Retinal pigment epithelial cell (primary cell): ENCODE results near the gene KRTDAP.
"Not testable (repeated sequence)": the region's sequence is repeated elsewhere in the genome, so short reads cannot be mapped to it uniquely, and the experiment has no call there.

Experiments
- DNase-seq: peaks from one replicate; pipeline ENCODE4 v3.0.0-alpha.2; 2010; ENCODE audit warnings: low read depth
- H3K4me3 ChIP-seq: 2 replicates; pipeline ENCODE4 v1.5.1; 2011; ENCODE audit warnings: mild to moderate bottlenecking, low read length, control low read depth, moderate library complexity
- CTCF ChIP-seq: conservative IDR thresholded peaks from 2 replicates; pipeline ENCODE4 v1.5.1; 2011; ENCODE audit warnings: low read depth, low read length, control low read depth, inconsistent platforms

The KRTDAP gene

GRCh38 chr19:35471946-35472345 lies 18.3 kb downstream of the KRTDAP start:
- no peak for DNase-seq
- H3K4me3 ChIP-seq: no peak overlapping the region
- no peak for TF ChIP-seq CTCF

GRCh38 chr19:35471075-35471474 lies 19.2 kb downstream of the KRTDAP start:
- DNase-seq, H3K4me3 ChIP-seq: not testable (repeated sequence)

GRCh38 chr19:35470128-35470527 lies 20.1 kb downstream of the KRTDAP start:
- TF ChIP-seq CTCF: no peak
- DNase-seq: no peak
- no peak overlapping the region for H3K4me3 ChIP-seq

- peak; percentile 69 for TF ChIP-seq CTCF
- H3K4me3 ChIP-seq: no peak overlapping the region
- no peak for DNase-seq
Measured at GRCh38 chr19:35468637-35469036, 21.6 kb downstream of the KRTDAP start.

- no peak for TF ChIP-seq CTCF
- H3K4me3 ChIP-seq: no peak overlapping the region
- DNase-seq: no peak
Measured at GRCh38 chr19:35466259-35466658, 24.0 kb downstream of the KRTDAP start.

DNA sequence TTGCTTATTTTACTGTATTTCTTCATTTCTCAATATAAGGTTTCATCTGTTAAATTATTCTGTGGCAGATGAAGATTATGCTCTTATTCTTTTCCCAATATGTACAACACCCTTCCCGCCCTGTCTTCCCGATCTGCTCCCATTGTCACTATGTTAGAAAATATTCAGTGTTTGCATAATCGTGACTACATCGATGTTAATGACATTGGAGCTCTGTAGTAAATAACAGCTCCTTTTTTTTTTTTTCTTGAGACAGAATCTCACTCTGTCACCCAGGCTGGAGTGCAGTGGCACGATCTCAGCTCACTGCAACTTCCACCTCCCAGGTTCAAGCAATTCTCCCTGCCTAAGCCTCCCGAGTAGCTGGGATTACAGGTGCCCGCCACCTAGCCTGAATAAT lies 27.3 kb downstream of the KRTDAP start:
- not testable (repeated sequence) for H3K4me3 ChIP-seq

DNA sequence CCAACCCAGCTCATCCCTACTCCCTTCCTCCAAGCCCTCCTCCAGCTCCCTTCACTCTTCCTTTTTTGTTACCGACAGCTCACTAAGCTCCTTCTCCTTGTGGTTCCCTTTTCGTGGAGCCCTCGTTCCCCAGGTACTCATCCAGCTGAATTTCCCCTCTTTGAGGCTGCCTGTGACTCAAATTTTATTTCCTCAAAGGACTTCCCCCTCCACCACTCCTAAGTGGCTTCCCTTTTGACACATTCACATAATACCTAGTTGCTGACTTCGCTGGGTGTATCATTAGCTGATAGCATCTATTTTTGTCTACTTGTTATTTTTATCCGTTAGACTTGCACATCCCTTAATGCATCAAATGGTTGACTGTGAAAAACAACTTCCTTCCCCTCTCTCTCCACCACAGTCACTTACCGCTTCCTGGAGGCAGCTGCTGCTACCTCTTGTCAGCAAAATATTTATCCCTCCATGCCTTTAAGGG lies 27.7 kb downstream of the KRTDAP start:
- TF ChIP-seq CTCF: no peak
- no peak for DNase-seq
- H3K4me3 ChIP-seq: no peak overlapping the region

More for the DNA sequence above, 27.3 kb downstream of the KRTDAP start:
- not testable (repeated sequence) for DNase-seq

DNA sequence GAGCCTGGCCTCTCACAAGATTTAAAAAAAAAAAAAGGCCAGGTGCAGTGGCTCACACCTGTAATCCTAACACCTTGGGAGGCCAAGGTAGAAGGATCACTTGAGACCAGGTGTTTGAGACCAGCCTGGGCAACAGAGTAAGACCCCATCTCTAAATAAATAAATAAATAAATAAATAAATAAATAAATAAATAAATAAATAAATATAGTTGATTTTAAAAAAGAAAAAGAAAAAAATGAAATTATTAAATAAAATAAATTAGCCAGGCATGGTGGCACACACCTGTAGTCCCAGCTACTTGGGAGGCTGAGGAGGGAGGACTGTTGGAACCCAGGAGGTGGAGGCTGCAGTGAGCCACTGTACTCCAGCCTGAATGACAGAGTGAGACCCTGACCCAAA lies 28.5 kb downstream of the KRTDAP start:
- DNase-seq, H3K4me3 ChIP-seq: not testable (repeated sequence)

GRCh38 chr19:35461060-35461459 lies 29.2 kb downstream of the KRTDAP start:
- DNase-seq: no peak
- no peak for TF ChIP-seq CTCF
- no peak overlapping the region for H3K4me3 ChIP-seq
